Posterior cingulate gyrus (tissue), 11 donors: Measurements from ENCODE around the gene BPIFB6.
A peak's percentile ranks its signal among the peaks of the same experiment; 100 is the strongest.

Source experiments
- DNase-seq, 10 donors: peaks; one replicate each; pipeline versions ENCODE4 v3.0.0 to v3.0.0-alpha.2; 2020 to 2021; ENCODE audit warnings: mixed read lengths in 3 of 10
- intact Hi-C: fragments of 100-400 bp; cut with DNase I; formaldehyde crosslinking; loops from one replicate; pipeline ENCODE4 v1.15.1; 2023

The BPIFB6 gene

DNA sequence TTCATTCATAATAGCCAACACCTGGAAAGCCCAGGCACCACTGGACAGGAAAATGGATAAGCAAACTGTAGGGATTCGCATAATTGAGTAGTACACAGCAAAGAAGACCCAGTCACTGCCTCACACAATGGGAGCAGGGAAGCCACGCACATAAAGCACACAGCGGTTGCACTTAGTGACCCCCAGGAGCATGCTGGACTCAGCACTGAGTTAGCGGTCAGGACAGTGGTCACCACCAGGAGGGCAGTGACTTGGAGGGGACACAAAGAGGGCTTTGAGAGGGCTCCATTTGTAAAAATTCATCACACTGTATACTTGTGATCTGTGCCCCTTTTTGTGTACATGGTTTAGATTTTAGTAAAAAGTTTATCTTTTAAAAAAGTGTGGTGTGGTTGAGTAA, 19.9 kb downstream of the BPIFB6 start:
- intact Hi-C loops = no loop called here
- no peak for DNase-seq

DNA sequence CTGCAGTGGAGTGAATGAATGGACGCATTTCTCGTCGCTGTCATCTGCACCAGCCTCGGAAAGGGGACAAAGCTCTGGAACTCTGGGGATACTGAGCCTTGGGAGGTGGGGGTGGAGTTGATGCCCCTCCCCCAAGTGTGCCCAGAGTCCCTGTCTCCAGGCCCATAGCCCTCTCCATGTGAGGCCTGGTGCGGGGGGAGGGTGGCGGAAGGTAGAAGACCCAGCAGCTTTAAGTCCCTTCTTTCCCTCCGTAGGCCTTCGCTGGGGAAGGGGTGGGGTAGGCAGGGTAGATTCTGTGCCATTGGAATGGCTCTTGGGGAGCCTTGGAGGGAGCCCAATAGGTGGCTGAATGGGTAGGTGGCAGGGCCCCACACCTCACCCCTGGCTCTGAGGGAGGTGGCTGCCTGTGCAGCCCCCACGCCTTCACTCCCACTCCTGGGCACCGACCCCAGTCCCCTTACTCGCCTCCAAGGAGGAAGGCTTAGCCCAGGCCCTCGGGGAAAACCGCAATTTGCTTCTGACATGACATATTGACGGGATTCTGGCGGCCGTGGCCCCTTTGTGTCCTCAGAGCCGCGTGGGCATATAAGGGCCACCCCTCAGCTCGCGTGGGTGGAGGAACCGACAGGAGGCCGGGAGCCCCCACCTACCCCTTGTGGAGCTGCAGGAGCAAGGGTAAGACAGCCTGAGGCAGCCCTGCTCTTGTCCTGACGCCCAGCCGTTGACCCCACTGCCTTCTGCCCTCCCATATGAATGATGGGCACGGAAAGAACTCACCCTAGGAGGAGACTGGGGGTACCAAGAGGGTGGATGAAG, 22.1 kb downstream of the BPIFB6 start, which contains the start of gene BPIFB3:
TSS of gene BPIFB3 (plus strand) at position 613 of the 816 bp plus-strand sequence. CDS start 1,533 bp downstream, outside the sequence.
- intact Hi-C loops = no loop called here

DNA sequence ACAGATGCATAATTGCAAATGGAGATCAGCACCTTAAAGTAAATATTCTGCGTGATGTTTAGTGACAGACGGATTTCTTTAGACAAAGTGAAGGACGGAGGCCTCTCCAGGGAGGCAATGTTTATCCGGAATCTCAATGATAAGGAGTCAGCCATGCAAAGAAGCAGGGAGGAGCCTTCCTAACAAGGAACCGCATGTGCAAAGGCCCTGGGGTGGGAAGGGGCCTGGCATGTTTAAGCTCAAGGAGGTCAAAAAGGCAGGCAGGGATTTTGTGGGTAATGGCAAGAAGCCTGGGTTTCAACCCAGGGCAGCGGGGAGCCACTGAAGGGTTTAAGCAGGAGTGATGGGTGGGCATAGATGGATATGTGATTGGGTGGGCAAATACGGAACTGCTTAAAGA, 22.9 kb downstream of the BPIFB6 start:
- intact Hi-C loops = no loop called here
- peak in 1 of 10 donors; percentile 17 for DNase-seq

More for the DNA sequence above, 22.1 kb downstream of the BPIFB6 start, which contains the start of gene BPIFB3:
- peak in 1 of 10 donors; percentile 62 for DNase-seq

DNA sequence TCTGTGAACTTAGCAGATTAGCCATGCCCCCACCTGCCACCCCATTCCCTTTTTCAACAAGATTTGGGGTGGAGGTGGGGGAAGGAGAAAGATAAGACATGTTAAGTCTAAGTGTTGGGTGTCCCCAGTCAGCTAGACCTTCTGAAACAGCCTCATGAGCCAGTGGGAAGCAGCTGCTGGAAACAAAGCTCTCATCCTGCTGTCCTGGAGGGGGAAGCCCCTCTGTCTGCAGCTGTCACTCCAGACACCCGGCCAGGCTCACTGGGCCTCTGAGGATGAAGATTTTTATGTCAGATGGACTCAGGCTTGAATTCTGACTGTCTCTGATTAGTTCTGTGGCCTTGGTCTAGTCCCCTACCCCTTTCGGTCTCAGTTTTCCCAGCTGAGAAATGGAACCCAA, 23.3 kb downstream of the BPIFB6 start:
- intact Hi-C loops = no loop called here
- DNase-seq = peak in 1 of 10 donors; percentile 20

DNA sequence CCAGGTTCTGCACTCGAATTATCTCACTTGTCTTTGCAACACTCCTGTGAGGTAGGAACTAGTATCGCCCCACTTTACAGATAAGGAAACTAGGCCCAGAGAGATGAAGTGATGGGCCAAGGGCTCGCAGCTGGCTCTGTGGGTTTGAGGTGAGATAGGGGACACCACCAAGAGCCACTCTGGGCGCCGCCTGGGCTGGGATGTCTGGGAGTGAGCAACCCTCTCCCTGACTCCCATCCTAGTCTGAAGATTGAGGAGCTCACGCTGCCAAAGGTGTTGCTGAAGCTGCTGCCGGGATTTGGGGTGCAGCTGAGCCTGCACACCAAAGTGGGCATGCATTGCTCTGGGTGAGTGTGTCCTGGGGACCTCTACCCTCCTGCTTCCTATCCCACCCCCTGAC, 27.7 kb downstream of the BPIFB6 start:
- intact Hi-C loops = no loop called here
- DNase-seq = peak in 1 of 10 donors; percentile 67

DNA sequence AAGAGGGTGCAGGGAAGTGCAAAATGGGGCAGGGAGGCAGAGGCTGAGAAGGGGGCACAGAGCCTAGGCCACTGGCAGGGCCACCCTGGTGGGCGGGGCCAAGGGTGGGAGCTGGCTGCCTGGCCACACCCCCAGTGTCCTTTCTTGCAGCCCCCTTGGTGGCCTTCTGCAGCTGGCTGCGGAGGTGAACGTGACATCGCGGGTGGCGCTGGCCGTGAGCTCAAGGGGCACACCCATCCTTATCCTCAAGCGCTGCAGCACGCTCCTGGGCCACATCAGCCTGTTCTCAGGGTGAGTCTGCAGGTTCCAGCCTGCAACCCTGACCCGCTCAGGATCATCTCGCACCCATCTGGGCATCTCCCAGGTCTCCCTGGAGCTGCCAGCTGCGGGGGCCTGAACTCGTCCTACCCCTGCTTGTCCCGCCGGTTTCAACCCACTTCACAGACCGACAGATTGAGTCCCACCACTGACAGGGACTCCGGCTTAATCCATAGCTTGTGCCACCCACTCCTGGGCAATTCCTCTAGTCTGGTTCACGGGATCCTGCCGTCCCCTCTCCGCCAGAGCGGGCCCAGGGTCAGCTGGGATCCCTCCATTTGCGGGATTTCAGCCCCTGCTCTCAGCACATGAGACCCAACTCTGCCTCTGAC, 28.4 kb downstream of the BPIFB6 start:
- intact Hi-C loops = no loop called here
- DNase-seq = peak in 1 of 10 donors; percentile 74

DNA sequence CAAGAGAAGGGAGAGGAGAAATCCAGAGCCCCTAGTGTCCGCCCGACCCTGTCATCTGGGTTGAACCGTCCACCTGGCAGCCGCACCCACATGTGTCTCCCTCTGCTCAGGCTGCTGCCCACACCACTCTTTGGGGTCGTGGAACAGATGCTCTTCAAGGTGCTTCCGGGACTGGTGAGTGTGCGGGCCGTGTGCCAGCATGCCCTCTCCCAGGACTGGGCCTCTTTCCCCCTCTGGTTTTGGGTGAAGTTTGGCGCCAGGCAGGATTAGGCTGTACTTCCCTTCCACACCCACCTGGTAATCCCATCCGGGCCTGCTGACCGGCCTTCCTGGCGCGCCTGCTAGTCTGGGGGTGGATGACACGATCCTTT, 30.2 kb downstream of the BPIFB6 start:
- peak in 1 of 10 donors; percentile 69 for DNase-seq
- intact Hi-C loops = no loop called here

DNA sequence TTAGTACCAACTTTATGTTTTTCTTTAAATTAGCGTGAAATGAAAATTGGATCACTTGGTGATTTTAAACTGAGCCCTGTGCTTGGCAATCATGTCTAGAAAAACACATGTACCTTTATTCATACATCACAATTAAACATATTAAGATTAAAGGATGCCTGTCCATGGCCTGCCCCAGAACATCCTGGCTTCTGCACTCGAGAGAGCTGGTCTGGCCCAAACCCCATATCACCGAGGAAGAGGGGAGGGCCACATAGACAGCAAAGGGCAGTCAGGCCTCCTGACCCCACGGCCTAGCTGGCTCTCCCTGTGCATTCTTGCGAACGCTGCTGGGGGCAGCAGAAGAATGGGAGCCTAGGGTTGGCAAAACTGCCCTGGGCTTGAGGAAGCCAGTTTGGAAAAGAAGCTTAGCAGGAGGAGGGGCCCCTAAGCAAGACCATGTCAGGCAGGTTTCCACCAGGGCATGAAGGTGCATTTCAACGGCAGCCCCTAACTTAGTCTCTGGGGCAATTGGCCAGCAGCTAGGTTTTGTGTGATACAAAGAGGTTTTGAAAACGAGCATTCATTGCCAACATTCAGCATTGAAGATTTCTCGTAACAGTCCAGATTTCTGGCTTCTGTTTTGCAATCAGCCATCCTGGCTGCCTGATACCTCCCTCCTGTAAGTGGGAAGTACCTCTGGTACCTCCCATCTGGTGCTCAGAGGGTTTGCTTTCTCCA, 30.8 kb downstream of the BPIFB6 start:
- DNase-seq = peak in 1 of 10 donors; percentile 67
- intact Hi-C loops = no loop called here

DNA sequence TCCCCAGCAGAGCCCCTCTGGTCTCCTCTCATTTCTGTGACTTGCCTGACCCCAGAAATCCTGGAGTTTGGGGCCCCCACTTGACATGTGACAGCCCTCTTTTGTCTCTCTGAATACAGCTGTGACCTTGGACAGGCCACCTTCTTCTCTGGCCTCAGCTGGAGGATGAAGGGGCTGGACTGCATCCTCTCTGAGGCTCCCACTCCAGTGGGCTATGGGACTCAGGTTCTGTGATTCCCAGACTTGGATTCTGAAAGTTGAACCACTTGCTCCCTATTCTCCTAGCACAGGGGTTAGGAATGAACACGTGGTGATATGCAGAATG, 31.3 kb downstream of the BPIFB6 start:
- peak in 1 of 10 donors; percentile 57 for DNase-seq
- intact Hi-C loops = no loop called here

DNA sequence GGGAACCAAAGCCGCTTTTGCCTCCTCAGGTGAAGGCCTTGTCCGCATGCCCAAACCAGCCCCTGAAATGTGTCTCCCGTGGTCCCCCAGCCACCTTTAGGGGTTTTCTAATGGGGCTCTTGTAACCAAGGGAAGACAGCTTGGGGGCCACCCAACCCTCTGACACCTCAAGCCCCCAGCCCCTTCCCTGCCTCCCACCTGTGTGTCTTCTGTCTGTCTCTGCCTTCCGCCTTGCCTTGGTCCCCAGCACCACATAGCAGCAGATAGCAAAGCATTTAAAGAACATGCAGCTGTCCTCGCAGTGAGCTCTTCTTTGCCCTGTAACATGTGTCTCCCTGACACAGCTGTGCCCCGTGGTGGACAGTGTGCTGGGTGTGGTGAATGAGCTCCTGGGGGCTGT, 31.8 kb downstream of the BPIFB6 start:
- peak in 1 of 10 donors; percentile 77 for DNase-seq

DNA sequence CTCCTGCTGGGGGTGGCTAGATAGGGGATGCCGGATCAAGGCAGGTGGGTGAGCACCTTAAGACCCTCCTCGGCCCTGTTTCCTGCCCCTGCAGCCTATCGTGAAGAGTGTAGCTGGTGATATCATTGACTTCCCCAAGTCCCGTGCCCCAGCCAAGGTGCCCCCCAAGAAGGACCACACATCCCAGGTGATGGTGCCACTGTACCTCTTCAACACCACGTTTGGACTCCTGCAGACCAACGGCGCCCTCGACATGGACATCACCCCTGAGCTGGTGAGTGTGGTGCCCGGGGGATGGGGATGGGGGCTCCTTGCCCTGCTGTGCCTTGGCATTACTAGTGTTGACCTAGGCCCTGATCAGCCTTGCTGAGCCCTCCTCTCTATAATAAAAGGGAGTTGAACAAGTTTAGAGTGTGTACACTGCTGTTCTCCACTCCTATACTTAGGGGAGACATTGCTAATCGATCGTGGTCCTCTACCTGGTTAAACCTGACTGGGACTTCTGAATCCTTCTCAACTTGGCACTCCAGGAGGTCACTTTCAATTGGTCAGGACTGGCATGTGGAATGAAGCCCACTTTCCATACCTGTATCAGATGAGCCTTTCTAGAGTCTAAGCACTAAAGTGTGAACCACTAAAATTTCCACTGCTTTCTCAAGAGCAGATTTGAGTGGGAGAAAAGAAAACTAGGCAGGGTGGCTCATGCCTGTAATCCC, 33.3 kb downstream of the BPIFB6 start:
- intact Hi-C loops = no loop called here
- DNase-seq = peak in 1 of 10 donors; percentile 69

More for the DNA sequence above, 31.8 kb downstream of the BPIFB6 start:
- intact Hi-C loops = no loop called here

DNA sequence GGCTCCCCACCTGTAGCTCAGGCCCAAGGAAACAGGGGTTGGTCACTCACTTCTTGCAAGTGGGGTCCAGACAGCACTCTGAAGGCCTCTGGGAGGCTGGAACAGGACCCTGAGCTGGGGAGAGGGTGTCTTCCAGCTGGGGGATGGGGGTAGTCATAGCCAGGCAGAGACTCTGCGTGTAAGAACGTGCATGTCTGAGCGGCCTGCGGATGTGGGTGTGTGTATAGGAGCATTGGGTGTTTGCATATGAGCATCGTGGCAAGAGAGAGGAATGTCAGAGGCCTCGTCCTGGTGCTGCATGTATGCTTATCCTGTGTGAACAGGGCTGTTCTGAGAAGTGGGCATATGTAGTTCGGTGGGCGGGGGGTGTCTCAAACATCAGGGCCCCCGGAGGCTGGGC, 34.3 kb downstream of the BPIFB6 start:
- intact Hi-C loops = no loop called here
- DNase-seq = peak in 1 of 10 donors; percentile 53

DNA sequence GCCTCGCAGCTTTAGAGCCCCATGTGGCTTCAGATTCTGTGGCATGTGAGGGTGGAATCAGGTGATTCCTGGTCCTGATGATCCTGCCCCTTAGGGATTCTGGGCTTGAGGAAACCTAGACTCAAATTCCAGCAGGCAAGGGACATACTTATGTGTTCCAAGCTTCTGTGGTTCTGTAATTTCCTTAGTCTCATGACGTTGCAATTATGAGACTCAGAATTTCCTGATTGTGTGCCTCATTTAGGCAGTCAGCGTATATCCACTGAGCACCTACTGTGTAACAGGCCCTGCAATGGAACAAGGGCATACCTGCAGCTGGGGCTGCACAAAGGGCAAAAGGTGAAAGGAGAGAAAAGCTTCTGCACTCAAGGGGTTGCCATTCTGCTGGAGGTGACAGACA, 36.4 kb downstream of the BPIFB6 start:
- DNase-seq = peak in 1 of 10 donors; percentile 24
- intact Hi-C loops = no loop called here

DNA sequence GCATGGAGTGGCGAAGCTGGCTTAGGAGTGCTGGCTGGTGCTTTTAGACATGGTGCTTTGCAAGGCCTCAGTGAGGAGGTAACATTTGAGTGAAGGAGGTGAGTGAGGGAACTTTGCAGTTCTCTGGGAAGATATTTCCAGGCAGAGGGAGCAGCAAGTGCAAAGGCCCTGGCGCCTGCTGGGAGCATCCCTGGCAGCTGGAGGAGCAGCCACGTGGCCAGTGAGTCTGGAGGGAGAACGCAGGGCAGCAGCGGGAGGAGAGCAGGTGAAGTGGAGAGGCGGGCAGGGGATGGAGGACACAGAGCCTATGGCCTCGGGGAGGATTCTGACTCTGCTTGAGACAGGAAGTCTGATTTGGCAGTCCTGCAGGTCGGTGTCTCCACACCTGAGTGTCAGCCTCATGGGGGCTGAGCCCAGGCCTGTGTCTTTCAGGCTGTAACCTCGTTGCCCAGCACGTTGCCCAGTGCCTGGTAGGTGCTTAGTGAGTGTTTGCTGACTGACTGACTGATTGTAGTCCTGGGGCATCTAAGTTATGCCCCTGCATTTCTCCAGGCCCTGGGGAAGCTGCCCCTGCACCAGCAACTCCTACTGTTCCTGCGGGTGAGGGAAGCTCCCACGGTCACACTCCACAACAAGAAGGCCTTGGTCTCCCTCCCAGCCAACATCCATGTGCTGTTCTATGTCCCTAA, 36.9 kb downstream of the BPIFB6 start:
- intact Hi-C loops = no loop called here
- peak in 1 of 10 donors; percentile 62 for DNase-seq

DNA sequence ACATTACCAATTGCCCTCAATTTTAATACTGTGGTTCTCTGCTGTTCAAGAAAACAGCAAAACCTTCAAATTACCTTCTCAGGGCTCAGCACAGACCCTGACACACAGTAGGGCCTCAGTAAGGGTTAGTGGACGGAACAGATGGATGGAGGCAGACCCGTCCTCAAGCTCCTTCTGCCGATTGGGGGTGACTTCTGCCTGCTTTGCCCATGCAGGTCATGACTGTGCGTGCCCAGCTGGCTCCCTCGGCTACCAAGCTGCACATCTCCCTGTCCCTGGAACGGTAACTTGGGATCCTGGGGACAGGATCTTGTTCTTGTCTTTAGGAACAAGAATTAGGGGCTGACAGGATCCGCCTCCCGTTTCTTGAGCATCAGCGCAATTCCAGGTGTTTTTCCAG, 38.2 kb downstream of the BPIFB6 start:
- intact Hi-C loops = no loop called here
- peak in 1 of 10 donors; percentile 62 for DNase-seq

DNA sequence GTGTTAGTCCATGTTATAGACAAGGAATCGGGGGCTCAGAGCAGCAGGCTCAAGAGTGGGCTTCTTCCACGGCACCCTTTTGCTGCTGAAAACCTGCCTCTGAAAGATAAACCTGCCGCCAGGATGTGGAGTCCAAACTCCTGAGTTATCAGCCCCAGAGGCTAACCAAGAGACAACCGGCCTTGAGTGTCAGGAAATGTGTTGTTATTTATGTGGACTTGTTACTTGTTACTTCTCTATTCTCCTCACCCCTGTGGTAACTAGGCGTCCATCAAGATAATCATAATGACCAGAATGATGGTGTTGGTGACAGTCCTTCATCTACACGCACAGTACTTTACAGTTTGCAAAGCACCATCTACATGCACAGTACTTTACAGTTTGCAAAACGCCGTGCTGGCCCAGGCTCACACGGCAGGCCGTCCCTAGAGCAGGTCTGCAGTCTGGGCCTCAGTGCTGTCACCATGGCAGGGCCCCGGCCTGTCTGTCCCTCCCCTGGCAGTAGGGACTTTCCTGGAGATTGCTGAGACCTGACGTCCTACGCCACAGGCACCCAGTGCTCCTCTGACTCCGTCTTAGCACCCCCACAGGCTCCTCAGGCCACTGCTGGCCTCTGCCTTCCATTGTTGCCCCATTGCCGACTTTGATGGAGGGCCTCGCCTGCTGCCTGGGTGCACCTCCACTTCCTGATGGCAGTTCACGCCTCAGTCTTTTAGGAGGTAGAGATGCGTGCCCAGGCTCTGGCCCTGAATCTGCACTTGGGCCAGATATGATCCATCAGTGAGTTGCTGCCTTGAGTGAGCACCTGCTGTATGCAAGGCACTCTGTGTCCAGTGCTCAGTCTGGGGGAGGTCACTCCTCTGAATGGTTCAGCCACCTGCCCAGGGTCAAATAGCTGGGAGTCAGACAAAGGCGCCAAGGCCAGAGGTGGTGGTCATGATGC, 38.9 kb downstream of the BPIFB6 start:
- DNase-seq = no peak
- intact Hi-C loops = no loop called here

DNA sequence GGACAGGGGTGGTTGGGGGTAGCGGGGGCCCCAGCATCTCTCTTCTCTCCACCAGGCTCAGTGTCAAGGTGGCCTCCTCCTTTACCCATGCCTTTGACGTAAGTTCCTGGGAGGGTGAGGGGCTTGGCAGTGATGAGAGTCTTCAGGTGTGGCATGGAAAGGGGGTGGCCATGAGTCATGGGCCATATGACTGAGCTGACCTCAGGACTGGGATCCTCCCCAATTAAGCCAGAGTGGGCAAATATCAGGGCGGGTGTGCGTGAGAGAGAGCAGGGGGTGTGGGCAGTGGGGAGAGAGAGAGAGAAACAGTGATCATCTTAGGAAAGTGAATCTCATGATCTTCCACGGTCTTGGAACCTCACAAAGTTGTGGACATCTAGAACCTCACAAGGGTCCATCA, 39.8 kb downstream of the BPIFB6 start:
- DNase-seq = no peak

DNA sequence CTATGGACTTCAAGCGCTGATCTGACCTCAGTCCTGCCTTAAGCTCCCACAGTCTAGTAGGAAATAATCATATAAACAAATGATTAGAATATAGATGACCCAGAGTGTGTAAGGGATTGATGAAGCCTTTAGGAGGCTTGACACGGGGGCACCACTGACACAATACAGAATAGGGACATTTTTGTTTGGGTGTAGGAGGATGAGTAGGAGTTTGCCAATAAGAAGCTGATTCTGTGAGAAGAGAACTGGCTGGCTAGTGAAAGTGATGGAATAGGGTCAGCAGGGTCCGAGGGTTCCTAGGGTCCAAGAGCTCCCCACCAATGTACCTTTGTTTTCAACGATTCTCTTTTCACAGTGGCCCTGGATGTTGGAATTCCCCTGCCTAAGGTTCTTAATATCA, 40.9 kb downstream of the BPIFB6 start:
- intact Hi-C loops = no loop called here

More for the DNA sequence above, 39.8 kb downstream of the BPIFB6 start:
- intact Hi-C loops = no loop called here

DNA sequence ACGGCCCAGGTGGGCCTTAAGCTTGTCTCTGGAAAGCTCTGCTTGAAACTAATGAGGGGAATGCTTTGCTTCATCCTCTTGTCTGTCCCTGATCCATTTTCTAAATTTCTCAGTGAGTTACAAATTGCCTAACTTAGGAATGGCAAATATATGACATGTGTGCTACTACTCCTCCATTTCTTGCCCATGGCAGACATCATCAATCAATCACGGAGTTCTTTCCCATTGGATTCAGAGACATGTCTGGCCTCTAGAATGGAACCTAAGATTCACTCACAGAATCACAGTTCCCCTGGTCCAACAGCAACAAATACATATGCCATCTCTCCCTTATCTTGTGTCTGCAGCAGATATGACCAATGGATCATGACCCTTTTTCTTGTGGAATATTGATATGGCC, 41.4 kb downstream of the BPIFB6 start:
- intact Hi-C loops = no loop called here
- no peak for DNase-seq

More for the DNA sequence above, 40.9 kb downstream of the BPIFB6 start:
- no peak for DNase-seq
